Esophagus (tissue), 2 donors: ENCODE data around the gene EXOC6B. TPM values are rescaled to one million over a fixed set of nuclear protein-coding genes. Genes with fewer than 3 reads are reported as not detected.

Experiments used
- H3K27ac ChIP-seq, 2 donors: one replicate each; pipeline ENCODE4 v1.5.1; 2013; ENCODE audit warnings: low read depth in 2 of 2, mild to moderate bottlenecking in 2 of 2, inconsistent platforms in 1 of 2, low read length in 1 of 2, moderate library complexity in 1 of 2
- H3K27me3 ChIP-seq, 2 donors: one replicate each; pipeline ENCODE4 v1.6.1; 2013; ENCODE audit warnings: low read length in 2 of 2, control low read depth in 1 of 2, mild to moderate bottlenecking in 1 of 2; ENCODE audit not compliant: insufficient read depth in 2 of 2, control insufficient read depth in 1 of 2
- H3K36me3 ChIP-seq, 2 donors: one replicate each; pipeline ENCODE4 v1.6.1; 2013; ENCODE audit warnings: low read length in 1 of 2; ENCODE audit not compliant: control insufficient read depth in 2 of 2, insufficient read depth in 2 of 2
- H3K4me1 ChIP-seq, 2 donors: one replicate each; pipeline ENCODE4 v1.6.1; 2013; ENCODE audit warnings: low read length in 1 of 2; ENCODE audit not compliant: control insufficient read depth in 2 of 2, insufficient read depth in 2 of 2
- H3K4me3 ChIP-seq, 2 donors: one replicate each; pipeline ENCODE4 v1.5.1; 2013; ENCODE audit warnings: low read length in 2 of 2, mild to moderate bottlenecking in 2 of 2, low read depth in 1 of 2, moderate library complexity in 1 of 2
- H3K9me3 ChIP-seq, 2 donors: one replicate each; pipeline ENCODE4 v1.6.1; 2013; ENCODE audit warnings: mild to moderate bottlenecking in 2 of 2, low read depth in 1 of 2, low read length in 1 of 2, moderate library complexity in 1 of 2; ENCODE audit not compliant: control insufficient read depth in 2 of 2, insufficient read depth in 1 of 2
- WGBS, 2 donors: extraction: QIAGEN DNeasy Blood & Tissue Kit; methylation state at CpG; one replicate each; pipeline ENCODE4 v1.1.7; 2013; 5-methylcytosine and 5-hydroxymethylcytosine counted together
- polyA plus RNA-seq, 2 donors: library from polyadenylated mRNA; stranded (reverse); fragments of 200-250 nt; gene quantifications; one replicate each; pipeline ENCODE4 v1.2.3, GENCODE V29; 2013
- donor health status: healthy with polysubstance abuse.
- donor health status: Bipolar disorder and iron deficiency.

The EXOC6B gene
- polyA plus RNA-seq, 2 donors, result 6.0 to 8.4 TPM

GRCh38 chr2:72182547-72182946 lies 643.3 kb downstream of the EXOC6B start:
- Histone ChIP-seq H3K36me3 (peaks cover 0 to 2% of the 10 kb centered on the region in 2 donors), H3K4me1 (peaks cover 0 to 7% of the 10 kb centered on the region in 2 donors), H3K4me3 (no peak overlapping the region), H3K27me3 (no peaks in the 10 kb centered on the region), H3K9me3 (peaks cover 0 to 2% of the 10 kb centered on the region in 2 donors), H3K27ac (peak overlapping the region; percentile 48 to 59)
- 46 to 54% methylated on average over 4 of the region's 4 CpGs for WGBS, 2 donors

GRCh38 chr2:72181616-72182015 lies 644.2 kb downstream of the EXOC6B start:
- H3K27ac ChIP-seq, result no peak overlapping the region
- no peaks in the 10 kb centered on the region for H3K27me3 ChIP-seq
- WGBS, 2 donors, result 95 to 100% methylated on average over 2 of the region's 2 CpGs
- H3K36me3 ChIP-seq, result peaks cover 0 to 2% of the 10 kb centered on the region in 2 donors
- H3K4me3 ChIP-seq, result no peak overlapping the region
- no peaks in the 10 kb centered on the region for H3K9me3 ChIP-seq
- H3K4me1 ChIP-seq, result peaks cover 0 to 7% of the 10 kb centered on the region in 2 donors

- H3K36me3 ChIP-seq, result peaks cover 0 to 2% of the 10 kb centered on the region in 2 donors
- no peak overlapping the region for H3K4me3 ChIP-seq
- peaks cover 0 to 7% of the 10 kb centered on the region in 2 donors for H3K4me1 ChIP-seq
- WGBS, 2 donors, result 83 to 100% methylated on average over 1 of the region's 1 CpG
- H3K27ac ChIP-seq, result no peak overlapping the region
- H3K9me3 ChIP-seq, result no peaks in the 10 kb centered on the region
- H3K27me3 ChIP-seq, result no peaks in the 10 kb centered on the region
Observed at GRCh38 chr2:72180351-72180750, 645.5 kb downstream of the EXOC6B start.

GRCh38 chr2:72178551-72178950 lies 647.3 kb downstream of the EXOC6B start:
- no peaks in the 10 kb centered on the region for H3K9me3 ChIP-seq
- no peak overlapping the region for H3K27ac ChIP-seq
- no peaks in the 10 kb centered on the region for H3K27me3 ChIP-seq
- peaks cover 0 to 4% of the 10 kb centered on the region in 2 donors for H3K4me1 ChIP-seq
- peaks cover 0 to 2% of the 10 kb centered on the region in 2 donors for H3K36me3 ChIP-seq
- WGBS, 2 donors, result 94 to 100% methylated on average over 2 of the region's 2 CpGs
- H3K4me3 ChIP-seq, result no peak overlapping the region

DNA sequence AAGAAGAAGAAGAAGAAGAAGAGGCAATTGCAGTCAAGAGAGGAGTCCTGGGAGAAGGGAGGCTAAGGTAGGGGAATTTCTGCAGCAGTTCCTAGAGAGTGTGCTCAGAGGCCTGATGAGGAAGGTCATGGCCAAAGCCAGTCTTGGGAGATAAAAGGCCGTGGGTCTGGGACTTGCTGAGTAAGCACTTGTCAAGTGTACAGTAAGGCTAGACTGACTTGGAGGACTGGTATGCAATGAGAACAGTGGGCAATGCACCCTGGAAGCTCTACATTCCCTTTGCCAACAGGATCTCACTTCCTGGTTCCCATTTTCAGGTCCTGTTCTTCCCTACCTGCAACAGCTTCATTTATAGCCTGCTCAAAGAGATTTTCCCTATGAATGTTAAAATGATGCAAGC lies 649.6 kb downstream of the EXOC6B start:
- no peaks in the 10 kb centered on the region for H3K9me3 ChIP-seq
- 60 to 65% methylated on average over 1 of the region's 1 CpG for WGBS, 2 donors
- H3K36me3 ChIP-seq, result peaks cover 0 to 2% of the 10 kb centered on the region in 2 donors
- H3K4me1 ChIP-seq, result no peaks in the 10 kb centered on the region
- H3K27ac ChIP-seq, result no peak overlapping the region
- no peak overlapping the region for H3K4me3 ChIP-seq
- H3K27me3 ChIP-seq, result no peaks in the 10 kb centered on the region

- H3K9me3 ChIP-seq, result no peaks in the 10 kb centered on the region
Observed at GRCh38 chr2:72175636-72176035, 650.2 kb downstream of the EXOC6B start.

GRCh38 chr2:72173640-72174321 lies 652.1 kb downstream of the EXOC6B start:
- WGBS, 2 donors, result 70 to 76% methylated on average over 8 of the region's 8 CpGs
- Histone ChIP-seq H3K4me1 (no peaks in the 10 kb centered on the region), H3K27ac (no peak overlapping the region), H3K9me3 (no peaks in the 10 kb centered on the region), H3K4me3 (no peak overlapping the region), H3K27me3 (no peaks in the 10 kb centered on the region), H3K36me3 (peaks cover 0 to 2% of the 10 kb centered on the region in 2 donors)

More at GRCh38 chr2:72175636-72176035, 650.2 kb downstream of the EXOC6B start:
- H3K27ac ChIP-seq, result no peak overlapping the region
- no peak overlapping the region for H3K4me3 ChIP-seq
- peaks cover 0 to 2% of the 10 kb centered on the region in 2 donors for H3K36me3 ChIP-seq
- no peaks in the 10 kb centered on the region for H3K4me1 ChIP-seq
- WGBS, 2 donors, result 80 to 85% methylated on average over 4 of the region's 4 CpGs
- H3K27me3 ChIP-seq, result no peaks in the 10 kb centered on the region

DNA sequence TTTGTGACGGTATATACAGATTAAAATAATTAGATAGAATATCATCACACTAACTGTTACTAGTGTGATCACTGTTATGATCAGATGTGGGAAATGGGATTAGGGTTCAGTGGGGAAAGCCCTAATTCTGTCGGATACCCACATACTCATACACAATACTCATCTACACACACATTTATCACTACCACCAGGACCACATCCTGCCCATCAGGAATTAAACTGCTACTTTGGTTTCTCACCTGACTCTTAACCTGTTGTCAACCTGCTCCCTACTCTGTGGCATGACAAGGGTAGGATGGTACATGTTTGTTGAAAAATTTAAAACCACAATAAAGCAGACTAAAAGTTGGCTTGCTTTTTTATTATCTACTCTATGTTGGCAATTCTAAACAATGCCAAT lies 653.4 kb downstream of the EXOC6B start:
- H3K4me3 ChIP-seq, result no peak overlapping the region
- H3K9me3 ChIP-seq, result no peaks in the 10 kb centered on the region
- no peaks in the 10 kb centered on the region for H3K4me1 ChIP-seq
- H3K27me3 ChIP-seq, result no peaks in the 10 kb centered on the region
- 92% methylated on average over 2 of the region's 2 CpGs for WGBS, 2 donors
- H3K36me3 ChIP-seq, result no peaks in the 10 kb centered on the region
- no peak overlapping the region for H3K27ac ChIP-seq

- Histone ChIP-seq H3K27ac (no peak overlapping the region), H3K27me3 (no peaks in the 10 kb centered on the region), H3K36me3 (no peaks in the 10 kb centered on the region), H3K9me3 (no peaks in the 10 kb centered on the region), H3K4me1 (no peaks in the 10 kb centered on the region), H3K4me3 (no peak overlapping the region)
- WGBS, 2 donors, result 76 to 79% methylated on average over 3 of the region's 3 CpGs
Observed at GRCh38 chr2:72166279-72166678, 659.6 kb downstream of the EXOC6B start.

- WGBS, 2 donors, result 51 to 63% methylated on average over 3 of the region's 3 CpGs
- H3K4me1 ChIP-seq, result no peaks in the 10 kb centered on the region
- no peaks in the 10 kb centered on the region for H3K36me3 ChIP-seq
- no peak overlapping the region for H3K27ac ChIP-seq
- no peaks in the 10 kb centered on the region for H3K9me3 ChIP-seq
- no peaks in the 10 kb centered on the region for H3K27me3 ChIP-seq
- H3K4me3 ChIP-seq, result no peak overlapping the region
Observed at GRCh38 chr2:72165792-72166191, 660.0 kb downstream of the EXOC6B start.
